Fibroblast of the aortic adventitia (primary cell): ENCODE data around the gene CALR. TPM values are rescaled to one million over a fixed set of nuclear protein-coding genes. Genes with fewer than 3 reads are reported as not detected.
"Not testable (repeated sequence)": the region's sequence is repeated elsewhere in the genome, so short reads cannot be mapped to it uniquely, and the experiment has no call there.

Experiments used
- DNase-seq: peaks from one replicate; pipeline ENCODE4 v3.0.0-alpha.2; 2010; ENCODE audit warnings: low read depth
- H3K4me3 ChIP-seq: 2 replicates; pipeline ENCODE4 v1.5.1; 2011; ENCODE audit warnings: low read depth, mild to moderate bottlenecking, control low read depth, low read length, moderate library complexity
- CTCF ChIP-seq: IDR thresholded peaks from 2 replicates; pipeline ENCODE4 v1.5.1; 2011; ENCODE audit warnings: mild to moderate bottlenecking, low read length, control low read depth, inconsistent platforms; ENCODE audit not compliant: insufficient read depth
- total RNA-seq: library from RNA; depleted of rRNA; stranded (reverse); fragments of >200 nt; gene quantifications from 2 replicates; pipeline ENCODE4 v1.2.3, GENCODE V29; 2012; ENCODE audit warnings: low replicate concordance

The CALR gene
- total RNA-seq, 1 donor, result 1,776 TPM

- no peak for TF ChIP-seq CTCF
- DNase-seq, result no peak
- H3K4me3 ChIP-seq, result no peak overlapping the region
Measured at GRCh38 chr19:12953799-12954611, 15.6 kb downstream of the CALR start.

GRCh38 chr19:12954612-12954962 is 16.2 kb downstream of the CALR start:
- H3K4me3 ChIP-seq, result no peak overlapping the region
- no peak for DNase-seq
- no peak for TF ChIP-seq CTCF

GRCh38 chr19:12955575-12955974 is 17.2 kb downstream of the CALR start:
- H3K4me3 ChIP-seq, result peak overlapping the region; percentile 99
- not testable (repeated sequence) for DNase-seq

- peak overlapping the region; percentile 99 for H3K4me3 ChIP-seq
- no peak for TF ChIP-seq CTCF
- no peak for DNase-seq
Measured at GRCh38 chr19:12955996-12956395, 17.6 kb downstream of the CALR start.

- TF ChIP-seq CTCF, result no peak
- peak within 1 kb of the TSS; percentile 99 for H3K4me3 ChIP-seq
- DNase-seq, result peak; percentile 73
Measured at GRCh38 chr19:12956446-12957388, 18.3 kb downstream of the CALR start, which contains the start of gene GADD45GIP1. TSS of gene GADD45GIP1 (minus strand) at chr19:12957223. CDS start at chr19:12957212, 11 bp downstream.

GRCh38 chr19:12957389-12957952 is 19.1 kb downstream of the CALR start:
- not testable (repeated sequence) for DNase-seq
- peak overlapping the region; percentile 99 for H3K4me3 ChIP-seq

GRCh38 chr19:12959481-12959880 is 21.1 kb downstream of the CALR start:
- H3K4me3 ChIP-seq, result no peak overlapping the region
- no peak for DNase-seq
- TF ChIP-seq CTCF, result no peak
